HepG2 (cell line): ENCODE measurements around the gene DTNB. TPM values are rescaled to one million over a fixed set of nuclear protein-coding genes. Genes with fewer than 3 reads are reported as not detected.

ENCODE experiments used
- ARNT2 ChIP-seq: sonication (generic); formaldehyde crosslinking; IDR thresholded peaks from 2 replicates; pipeline ENCODE4 v1.8.0; 2022; ENCODE audit warnings: mild to moderate bottlenecking, low read depth, missing genetic modification reagents, moderate library complexity
- E2F1 ChIP-seq: sonication (generic); formaldehyde crosslinking; IDR thresholded peaks from 2 replicates; pipeline ENCODE4 v1.5.0; 2020; ENCODE audit warnings: missing genetic modification reagents
- GLMP ChIP-seq: sonication (generic); formaldehyde crosslinking; IDR thresholded peaks from 2 replicates; pipeline ENCODE4 v1.9.0; 2021; ENCODE audit warnings: missing genetic modification reagents, mild to moderate bottlenecking, borderline replicate concordance
- HINFP ChIP-seq: sonication (generic); formaldehyde crosslinking; IDR thresholded peaks from 2 replicates; pipeline ENCODE4 v1.4.0; 2020; ENCODE audit warnings: low read depth, mild to moderate bottlenecking, missing genetic modification reagents
- HNRNPK ChIP-seq: fragments of 200-400 bp; formaldehyde crosslinking; IDR thresholded peaks from 2 replicates; pipeline ENCODE4 v1.6.1; 2018; ENCODE audit warnings: low read length, low read depth, moderate library complexity, mild to moderate bottlenecking; ENCODE audit not compliant: poor library complexity, severe bottlenecking
- NBN ChIP-seq: fragments of 450-650 bp; conservative IDR thresholded peaks from 2 replicates; pipeline ENCODE4 v1.6.1; 2017
- NRL ChIP-seq: sonication (generic); formaldehyde crosslinking; IDR thresholded peaks from 2 replicates; pipeline ENCODE4 v1.5.0; 2020; ENCODE audit warnings: missing genetic modification reagents, mild to moderate bottlenecking, moderate library complexity, borderline replicate concordance
- POLR2AphosphoS2 ChIP-seq: IDR thresholded peaks from 2 replicates; pipeline ENCODE4 v1.6.1; 2011; ENCODE audit warnings: low read depth, low read length, improper control_type of control experiment
- TOPORS ChIP-seq: sonication (generic); formaldehyde crosslinking; IDR thresholded peaks from 2 replicates; pipeline ENCODE4 v1.8.0; 2023; ENCODE audit warnings: mild to moderate bottlenecking, missing genetic modification reagents
- ZBTB1 ChIP-seq: sonication (generic); formaldehyde crosslinking; IDR thresholded peaks from 2 replicates; pipeline ENCODE4 v1.4.0; 2020; ENCODE audit warnings: missing genetic modification reagents, borderline replicate concordance
- ZBTB20 ChIP-seq: sonication (generic); formaldehyde crosslinking; IDR thresholded peaks from 2 replicates; pipeline ENCODE4 v1.8.1; 2023; ENCODE audit warnings: missing genetic modification reagents, low read depth, mild to moderate bottlenecking, borderline replicate concordance
- ZNF567 ChIP-seq: sonication (generic); formaldehyde crosslinking; IDR thresholded peaks from 2 replicates; pipeline ENCODE4 v1.8.1; 2023; ENCODE audit warnings: mild to moderate bottlenecking, missing genetic modification reagents, borderline replicate concordance
- polyA plus RNA-seq, 8 experiments: library from polyadenylated mRNA; depleted of rRNA in 3 of 8; stranded (reverse) in 7 of 8; unstranded in 1 of 8; fragments of >200 nt; fragmentation: Illumina TruSeq in 4 of 8; extraction: Trizol in 4 of 8; gene quantifications; 2 replicates each; pipeline versions ENCODE4 v1.2.1 to v1.2.3, GENCODE V29; 2011 to 2016; ENCODE audit warnings: low read depth in 4 of 8, missing spikeins in 1 of 8, mixed read lengths in 1 of 8; ENCODE audit not compliant: insufficient read depth in 1 of 8
- total RNA-seq, 5 experiments: library from RNA; depleted of rRNA; stranded (reverse); fragments of >200 nt; fragmentation: Illumina TruSeq; extraction: Trizol; gene quantifications; 2 replicates each; pipeline ENCODE4 v1.2.3, GENCODE V29; 2016; ENCODE audit warnings: low read depth in 1 of 5
- TF ChIP-seq, protein P1 (sequence below): sonication (generic); formaldehyde crosslinking; IDR thresholded peaks from one replicate; pipeline ENCODE4 v1.5.1; 2020; ENCODE audit warnings: mild to moderate bottlenecking, missing genetic modification reagents; ENCODE audit errors: not compliant biosample characterization
- TF ChIP-seq, protein P2 (sequence below): fragments of 450-650 bp; IDR thresholded peaks from 2 replicates; pipeline ENCODE4 v1.6.1; 2016

Gene DTNB
- total and polyA plus RNA-seq, 2 of the 13 experiments (the other 11 are each of a cell fraction or from before 2014, with no cell fraction given) = 14.4 to 23.9 TPM

GRCh38 chr2:25340181-25340921, 333.0 kb downstream of the DTNB start (continued):
- TF ChIP-seq, protein P1, sequence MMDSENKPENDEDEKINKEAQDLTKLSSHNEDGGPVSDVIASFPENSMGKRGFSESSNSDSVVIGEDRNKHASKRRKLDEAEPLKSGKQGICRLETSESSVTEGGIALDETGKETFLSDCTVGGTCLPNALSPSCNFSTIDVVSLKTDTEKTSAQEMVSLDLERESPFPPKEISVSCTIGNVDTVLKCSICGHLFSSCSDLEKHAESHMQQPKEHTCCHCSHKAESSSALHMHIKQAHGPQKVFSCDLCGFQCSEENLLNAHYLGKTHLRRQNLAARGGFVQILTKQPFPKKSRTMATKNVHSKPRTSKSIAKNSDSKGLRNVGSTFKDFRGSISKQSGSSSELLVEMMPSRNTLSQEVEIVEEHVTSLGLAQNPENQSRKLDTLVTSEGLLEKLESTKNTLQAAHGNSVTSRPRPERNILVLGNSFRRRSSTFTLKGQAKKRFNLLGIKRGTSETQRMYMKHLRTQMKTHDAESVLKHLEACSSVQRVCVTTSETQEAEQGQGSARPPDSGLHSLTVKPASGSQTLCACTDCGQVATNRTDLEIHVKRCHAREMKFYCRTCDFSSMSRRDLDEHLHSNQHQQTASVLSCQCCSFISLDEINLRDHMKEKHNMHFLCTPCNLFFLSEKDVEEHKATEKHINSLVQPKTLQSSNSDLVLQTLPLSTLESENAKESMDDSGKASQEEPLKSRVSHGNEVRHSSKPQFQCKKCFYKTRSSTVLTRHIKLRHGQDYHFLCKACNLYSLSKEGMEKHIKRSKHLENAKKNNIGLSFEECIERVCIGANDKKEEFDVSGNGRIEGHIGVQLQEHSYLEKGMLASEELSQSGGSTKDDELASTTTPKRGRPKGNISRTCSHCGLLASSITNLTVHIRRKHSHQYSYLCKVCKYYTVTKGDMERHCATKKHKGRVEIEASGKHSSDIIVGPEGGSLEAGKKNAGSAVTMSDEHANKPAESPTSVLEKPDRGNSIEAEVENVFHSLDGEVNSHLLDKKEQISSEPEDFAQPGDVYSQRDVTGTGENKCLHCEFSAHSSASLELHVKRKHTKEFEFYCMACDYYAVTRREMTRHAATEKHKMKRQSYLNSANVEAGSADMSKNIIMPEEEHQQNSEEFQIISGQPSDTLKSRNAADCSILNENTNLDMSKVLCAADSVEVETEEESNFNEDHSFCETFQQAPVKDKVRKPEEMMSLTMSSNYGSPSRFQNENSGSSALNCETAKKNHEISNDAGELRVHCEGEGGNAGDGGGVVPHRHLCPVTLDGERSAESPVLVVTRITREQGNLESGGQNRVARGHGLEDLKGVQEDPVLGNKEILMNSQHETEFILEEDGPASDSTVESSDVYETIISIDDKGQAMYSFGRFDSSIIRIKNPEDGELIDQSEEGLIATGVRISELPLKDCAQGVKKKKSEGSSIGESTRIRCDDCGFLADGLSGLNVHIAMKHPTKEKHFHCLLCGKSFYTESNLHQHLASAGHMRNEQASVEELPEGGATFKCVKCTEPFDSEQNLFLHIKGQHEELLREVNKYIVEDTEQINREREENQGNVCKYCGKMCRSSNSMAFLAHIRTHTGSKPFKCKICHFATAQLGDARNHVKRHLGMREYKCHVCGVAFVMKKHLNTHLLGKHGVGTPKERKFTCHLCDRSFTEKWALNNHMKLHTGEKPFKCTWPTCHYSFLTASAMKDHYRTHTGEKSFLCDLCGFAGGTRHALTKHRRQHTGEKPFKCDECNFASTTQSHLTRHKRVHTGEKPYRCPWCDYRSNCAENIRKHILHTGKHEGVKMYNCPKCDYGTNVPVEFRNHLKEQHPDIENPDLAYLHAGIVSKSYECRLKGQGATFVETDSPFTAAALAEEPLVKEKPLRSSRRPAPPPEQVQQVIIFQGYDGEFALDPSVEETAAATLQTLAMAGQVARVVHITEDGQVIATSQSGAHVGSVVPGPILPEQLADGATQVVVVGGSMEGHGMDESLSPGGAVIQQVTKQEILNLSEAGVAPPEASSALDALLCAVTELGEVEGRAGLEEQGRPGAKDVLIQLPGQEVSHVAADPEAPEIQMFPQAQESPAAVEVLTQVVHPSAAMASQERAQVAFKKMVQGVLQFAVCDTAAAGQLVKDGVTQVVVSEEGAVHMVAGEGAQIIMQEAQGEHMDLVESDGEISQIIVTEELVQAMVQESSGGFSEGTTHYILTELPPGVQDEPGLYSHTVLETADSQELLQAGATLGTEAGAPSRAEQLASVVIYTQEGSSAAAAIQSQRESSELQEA (CRISPR knock-in tag) = no peak
- TF ChIP-seq NRL (no peak), ARNT2 (0 out of 2 replicates have a peak, but pooled peaks have one; percentile 28), HINFP (CRISPR knock-in tag) (no peak), TOPORS (CRISPR knock-in tag) (no peak; the same call in 1 of the 2 replicates), ZBTB20 (no peak), GLMP (CRISPR knock-in tag) (no peak), ZBTB1 (peak; percentile 67; the same call in 1 of the 2 replicates), POLR2AphosphoS2 (no peak), HNRNPK (peak; percentile 93), NBN (no peak), ZNF567 (CRISPR knock-in tag) (no peak), E2F1 (CRISPR knock-in tag) (no peak)
- TF ChIP-seq, protein P2, sequence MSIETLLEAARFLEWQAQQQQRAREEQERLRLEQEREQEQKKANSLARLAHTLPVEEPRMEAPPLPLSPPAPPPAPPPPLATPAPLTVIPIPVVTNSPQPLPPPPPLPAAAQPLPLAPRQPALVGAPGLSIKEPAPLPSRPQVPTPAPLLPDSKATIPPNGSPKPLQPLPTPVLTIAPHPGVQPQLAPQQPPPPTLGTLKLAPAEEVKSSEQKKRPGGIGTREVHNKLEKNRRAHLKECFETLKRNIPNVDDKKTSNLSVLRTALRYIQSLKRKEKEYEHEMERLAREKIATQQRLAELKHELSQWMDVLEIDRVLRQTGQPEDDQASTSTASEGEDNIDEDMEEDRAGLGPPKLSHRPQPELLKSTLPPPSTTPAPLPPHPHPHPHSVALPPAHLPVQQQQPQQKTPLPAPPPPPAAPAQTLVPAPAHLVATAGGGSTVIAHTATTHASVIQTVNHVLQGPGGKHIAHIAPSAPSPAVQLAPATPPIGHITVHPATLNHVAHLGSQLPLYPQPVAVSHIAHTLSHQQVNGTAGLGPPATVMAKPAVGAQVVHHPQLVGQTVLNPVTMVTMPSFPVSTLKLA = no peak
